Uterus (tissue), 4 donors: Measurements from ENCODE around the gene MICAL3. TPM values are rescaled to one million over a fixed set of nuclear protein-coding genes. Genes with fewer than 3 reads are reported as not detected.

Experiments
- DNase-seq, 2 donors: peaks; one replicate each; pipeline ENCODE4 v3.0.0-alpha.2; 2019 to 2020
- H3K27ac ChIP-seq, 2 donors: fragments of 200-600 bp; sonication (generic); 1 replicate in 1 of 2; 2 replicates in 1 of 2; pipeline ENCODE4 v1.5.1; 2016 to 2018
- H3K27me3 ChIP-seq, 2 donors: fragments of 200-600 bp; sonication (generic); one replicate each; pipeline ENCODE4 v1.5.1; 2018 to 2019; ENCODE audit warnings: control low read depth in 1 of 2
- H3K36me3 ChIP-seq, 2 donors: fragments of 200-600 bp; sonication (generic); one replicate each; pipeline ENCODE4 v1.5.1; 2019; ENCODE audit warnings: control low read depth in 1 of 2
- H3K4me1 ChIP-seq, 2 donors: fragments of 200-600 bp; sonication (generic); one replicate each; pipeline ENCODE4 v1.5.1; 2018 to 2019; ENCODE audit warnings: control low read depth in 1 of 2
- H3K4me3 ChIP-seq, 2 donors: fragments of 200-600 bp; sonication (generic); 1 replicate in 1 of 2; 2 replicates in 1 of 2; pipeline ENCODE4 v1.5.1; 2018 to 2019; ENCODE audit warnings: mild to moderate bottlenecking in 1 of 2
- H3K9me3 ChIP-seq, 2 donors: fragments of 200-600 bp; sonication (generic); one replicate each; pipeline ENCODE4 v1.5.1; 2019; ENCODE audit warnings: control low read depth in 1 of 2
- CTCF ChIP-seq, 4 experiments: fragments of 200-600 bp in 2 of 4; fragments of 450-650 bp in 2 of 4; sonication (generic) in 2 of 4; IDR thresholded peaks; one replicate each; pipeline ENCODE4 v1.5.1; 2016 to 2019; ENCODE audit warnings: antibody characterized with exemption in 4 of 4, mild to moderate bottlenecking in 2 of 4, moderate library complexity in 1 of 4
- POLR2A ChIP-seq, 2 donors: fragments of 450-650 bp; IDR thresholded peaks; one replicate each; pipeline ENCODE4 v1.6.1; 2016; ENCODE audit warnings: antibody characterized with exemption in 2 of 2, mild to moderate bottlenecking in 1 of 2, moderate library complexity in 1 of 2
- intact Hi-C: fragments of 100-400 bp; cut with DNase I; formaldehyde crosslinking; loops from one replicate; pipeline ENCODE4 v1.15.1; 2023; ENCODE audit warnings: low total_unique reads
- total RNA-seq, 4 donors: library from RNA; depleted of rRNA in 3 of 4; stranded (reverse); fragments of >200 nt in 3 of 4; gene quantifications; one replicate each; pipeline versions ENCODE4 v1.1.0 to v1.2.4, GENCODE V29; 2014 to 2023
- donor health status: DM: yes; HTN: yes; CAD: no.

The MICAL3 gene
- total RNA-seq, 4 donors from 2014 or later = 13.5 to 167 (median 47.2) TPM

GRCh38 chr22:17955590-17956379, 68.6 kb downstream of the MICAL3 start:
- intact Hi-C loops = no loop called here
- Histone ChIP-seq H3K4me1 (no peaks in the 10 kb centered on the region), H3K4me3 (no peak overlapping the region), H3K9me3 (no peaks in the 10 kb centered on the region), H3K27ac (no peak overlapping the region), H3K27me3 (no peaks in the 10 kb centered on the region), H3K36me3 (no peaks in the 10 kb centered on the region)
- TF ChIP-seq CTCF (IDR thresholded peaks at IDR 0.05) (no peak), POLR2A (IDR thresholded peaks at IDR 0.05) (no peak)
- DNase-seq = no peak

GRCh38 chr22:17954860-17955587, 69.3 kb downstream of the MICAL3 start:
- H3K27ac ChIP-seq = no peak overlapping the region
- TF ChIP-seq POLR2A (IDR thresholded peaks at IDR 0.05) = no peak
- TF ChIP-seq CTCF (IDR thresholded peaks at IDR 0.05) = no peak
- H3K27me3 ChIP-seq = no peaks in the 10 kb centered on the region
- no peak for DNase-seq
- no peaks in the 10 kb centered on the region for H3K4me1 ChIP-seq
- intact Hi-C loops = no loop called here
- no peaks in the 10 kb centered on the region for H3K36me3 ChIP-seq
- H3K4me3 ChIP-seq = no peak overlapping the region
- no peaks in the 10 kb centered on the region for H3K9me3 ChIP-seq

GRCh38 chr22:17954200-17954859, 70.0 kb downstream of the MICAL3 start:
- Histone ChIP-seq H3K27me3 (no peaks in the 10 kb centered on the region), H3K9me3 (no peaks in the 10 kb centered on the region), H3K36me3 (no peaks in the 10 kb centered on the region), H3K4me1 (no peaks in the 10 kb centered on the region), H3K4me3 (no peak overlapping the region), H3K27ac (no peak overlapping the region)
- TF ChIP-seq CTCF (IDR thresholded peaks at IDR 0.05) = no peak
- no peak for TF ChIP-seq POLR2A (IDR thresholded peaks at IDR 0.05)
- intact Hi-C loops = no loop called here
- DNase-seq = no peak

- Histone ChIP-seq H3K27me3 (no peaks in the 10 kb centered on the region), H3K36me3 (no peaks in the 10 kb centered on the region), H3K27ac (no peak overlapping the region), H3K4me3 (no peak overlapping the region), H3K4me1 (no peaks in the 10 kb centered on the region), H3K9me3 (no peaks in the 10 kb centered on the region)
- TF ChIP-seq POLR2A (IDR thresholded peaks at IDR 0.05) (no peak), CTCF (IDR thresholded peaks at IDR 0.05) (no peak)
- intact Hi-C loops = no loop called here
- DNase-seq = no peak
Measured at GRCh38 chr22:17953147-17953546, 71.2 kb downstream of the MICAL3 start.
